ENCODE results near the gene KNDC1. TPM values are rescaled to one million over a fixed set of nuclear protein-coding genes. Genes with fewer than 3 reads are reported as not detected.

The KNDC1 gene
- polyA plus RNA-seq, 1 donor (not counting 4 experiments of a cell fraction or from before 2014, with no cell fraction given): 0.20 TPM

DNA sequence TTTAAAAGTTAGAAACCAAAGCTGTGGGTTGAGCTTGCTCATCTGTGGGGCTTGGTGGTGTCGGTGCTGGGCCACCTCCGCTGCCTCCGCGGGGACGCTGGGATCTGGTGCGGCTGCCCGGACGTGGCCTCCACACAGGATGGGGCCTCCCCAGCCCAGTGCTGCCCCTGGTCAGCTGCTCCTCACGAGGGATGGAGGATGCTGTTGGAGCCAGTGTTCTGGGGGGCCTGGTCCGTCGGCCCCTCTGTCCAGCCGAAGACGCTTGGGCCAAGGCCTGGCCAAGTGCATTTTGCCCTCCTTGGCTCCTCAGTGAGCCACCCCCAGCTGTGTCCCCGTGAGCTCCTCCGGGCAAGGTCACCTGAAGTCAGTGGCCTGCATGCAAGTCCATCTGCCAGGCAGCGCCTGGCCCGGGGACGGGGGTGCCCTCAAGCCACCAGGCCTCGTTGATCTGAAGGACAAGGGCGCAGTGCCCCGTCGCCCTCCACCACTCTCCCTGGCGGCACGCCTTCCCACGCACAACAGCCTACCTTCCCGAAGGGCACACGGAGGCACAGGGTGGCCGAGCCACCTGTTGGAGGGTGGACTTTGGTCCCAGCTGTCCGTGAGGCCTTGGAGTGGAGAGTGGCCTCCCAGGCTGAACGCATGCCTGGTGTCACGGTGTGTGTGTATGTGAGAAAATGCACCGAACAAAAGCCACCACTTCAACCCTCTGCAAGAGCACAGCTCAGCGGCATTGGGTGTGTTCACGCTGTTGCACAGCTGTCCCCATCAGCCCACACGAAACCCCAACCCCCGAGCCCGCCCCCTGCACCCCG is 27.3 kb downstream of the KNDC1 start:
- no peak for TF ChIP-seq EZH2 (IDR thresholded peaks at IDR 0.05; ENCODE audit: low read length)
- TF ChIP-seq, protein P1, sequence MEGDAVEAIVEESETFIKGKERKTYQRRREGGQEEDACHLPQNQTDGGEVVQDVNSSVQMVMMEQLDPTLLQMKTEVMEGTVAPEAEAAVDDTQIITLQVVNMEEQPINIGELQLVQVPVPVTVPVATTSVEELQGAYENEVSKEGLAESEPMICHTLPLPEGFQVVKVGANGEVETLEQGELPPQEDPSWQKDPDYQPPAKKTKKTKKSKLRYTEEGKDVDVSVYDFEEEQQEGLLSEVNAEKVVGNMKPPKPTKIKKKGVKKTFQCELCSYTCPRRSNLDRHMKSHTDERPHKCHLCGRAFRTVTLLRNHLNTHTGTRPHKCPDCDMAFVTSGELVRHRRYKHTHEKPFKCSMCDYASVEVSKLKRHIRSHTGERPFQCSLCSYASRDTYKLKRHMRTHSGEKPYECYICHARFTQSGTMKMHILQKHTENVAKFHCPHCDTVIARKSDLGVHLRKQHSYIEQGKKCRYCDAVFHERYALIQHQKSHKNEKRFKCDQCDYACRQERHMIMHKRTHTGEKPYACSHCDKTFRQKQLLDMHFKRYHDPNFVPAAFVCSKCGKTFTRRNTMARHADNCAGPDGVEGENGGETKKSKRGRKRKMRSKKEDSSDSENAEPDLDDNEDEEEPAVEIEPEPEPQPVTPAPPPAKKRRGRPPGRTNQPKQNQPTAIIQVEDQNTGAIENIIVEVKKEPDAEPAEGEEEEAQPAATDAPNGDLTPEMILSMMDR (optimal IDR thresholded peaks at IDR 0.05 in 1 of 3, IDR thresholded peaks at IDR 0.05 in 1 of 3, conservative IDR thresholded peaks at IDR 0.05 in 1 of 3; ENCODE audit: extremely low read depth in 1 of 3, insufficient read depth in 2 of 3, low read length in 3 of 3): no peak
- DNase-seq (ENCODE audit: low read depth, low spot score) (no peak), FAIRE-seq (no peak)
- dilution Hi-C loops (cut with MboI; ENCODE audit: extremely low pct_ligation_motif_present, low sequenced_read_pairs): no loop called here
- Histone ChIP-seq H3K9ac (ENCODE audit: control insufficient read depth, extremely low read depth, insufficient read depth, low read length) (no peak overlapping the region), H3K4me1 (ENCODE audit: control insufficient read depth, extremely low read depth, insufficient read depth, low read length) (no peaks in the 10 kb centered on the region), H3K4me3 (ENCODE audit: control insufficient read depth in 2 of 3, extremely low read depth in 1 of 3, insufficient read depth in 2 of 3, low read depth in 1 of 3, low read length in 3 of 3) (no peak overlapping the region), H2AFZ (ENCODE audit: control insufficient read depth, low read length) (no peak overlapping the region), H3K79me2 (ENCODE audit: control insufficient read depth, insufficient read depth, low read length) (no peaks in the 10 kb centered on the region), H3K36me3 (ENCODE audit: control insufficient read depth in 2 of 2, extremely low read depth in 1 of 2, insufficient read depth in 2 of 2, low read length in 2 of 2) (no peaks in the 10 kb centered on the region), H3K9me1 (ENCODE audit: control insufficient read depth, extremely low read depth, insufficient read depth, low read length) (no peaks in the 10 kb centered on the region), H3K4me2 (ENCODE audit: control insufficient read depth, extremely low read depth, insufficient read depth, low read depth, low read length) (no peak overlapping the region), H3K9me3 (ENCODE audit: control insufficient read depth, low read depth, low read length) (peaks cover 7% of the 10 kb centered on the region), H3K27ac (ENCODE audit: control insufficient read depth, insufficient read depth, low read length) (no peak overlapping the region), H4K20me1 (ENCODE audit: control insufficient read depth, extremely low read depth, insufficient read depth, low read length) (no peaks in the 10 kb centered on the region), H3K27me3 (ENCODE audit: control insufficient read depth, extremely low read depth, insufficient read depth, low read length) (no peaks in the 10 kb centered on the region)

DNA sequence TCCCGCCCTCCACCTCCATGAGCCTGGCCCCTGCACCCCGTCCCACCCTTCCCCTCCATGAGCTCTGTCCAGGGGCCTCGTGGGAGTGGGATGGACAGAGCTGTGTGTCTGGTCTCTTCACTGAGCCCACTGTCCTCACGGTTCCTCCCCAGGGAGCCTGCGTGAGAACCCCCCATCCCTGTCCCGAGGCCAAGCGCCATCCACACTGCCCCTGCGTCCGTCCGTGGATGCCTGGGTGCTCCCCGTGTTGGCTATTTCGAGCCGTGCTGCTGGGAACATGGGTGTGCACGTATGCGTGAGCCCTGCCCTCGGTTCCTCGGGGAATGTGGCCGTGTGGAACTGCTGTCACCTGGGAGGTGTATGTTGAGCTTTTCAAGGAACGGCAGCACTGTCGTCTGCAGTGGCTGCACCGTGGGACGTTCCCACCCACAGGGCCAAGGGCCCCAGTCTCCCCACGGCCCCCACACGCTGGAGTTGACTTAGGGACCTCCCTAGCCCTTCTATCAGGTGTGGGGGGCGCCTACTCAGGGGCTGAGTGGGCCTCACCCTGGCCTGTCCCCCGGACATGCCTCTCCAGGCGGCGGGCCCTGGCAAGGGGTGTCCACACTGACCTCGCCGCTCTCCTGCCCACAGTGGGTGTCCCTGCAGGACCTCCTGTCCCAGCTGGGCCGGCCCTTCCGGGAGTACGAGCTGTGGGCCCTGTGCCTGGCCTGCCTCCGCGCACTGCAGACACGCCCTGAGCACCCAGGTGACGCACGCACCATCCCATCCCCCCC is 28.1 kb downstream of the KNDC1 start:
- Histone ChIP-seq H3K4me2 (ENCODE audit: control insufficient read depth, extremely low read depth, insufficient read depth, low read depth, low read length) (no peak overlapping the region), H3K9ac (ENCODE audit: control insufficient read depth, extremely low read depth, insufficient read depth, low read length) (no peak overlapping the region), H3K9me3 (ENCODE audit: control insufficient read depth, low read depth, low read length) (peaks cover 7% of the 10 kb centered on the region), H3K36me3 (ENCODE audit: control insufficient read depth in 2 of 2, extremely low read depth in 1 of 2, insufficient read depth in 2 of 2, low read length in 2 of 2) (no peaks in the 10 kb centered on the region), H4K20me1 (ENCODE audit: control insufficient read depth, extremely low read depth, insufficient read depth, low read length) (no peaks in the 10 kb centered on the region), H3K9me1 (ENCODE audit: control insufficient read depth, extremely low read depth, insufficient read depth, low read length) (no peaks in the 10 kb centered on the region), H2AFZ (ENCODE audit: control insufficient read depth, low read length) (no peak overlapping the region), H3K79me2 (ENCODE audit: control insufficient read depth, insufficient read depth, low read length) (no peaks in the 10 kb centered on the region), H3K4me1 (ENCODE audit: control insufficient read depth, extremely low read depth, insufficient read depth, low read length) (no peaks in the 10 kb centered on the region), H3K27me3 (ENCODE audit: control insufficient read depth, extremely low read depth, insufficient read depth, low read length) (no peaks in the 10 kb centered on the region), H3K27ac (ENCODE audit: control insufficient read depth, insufficient read depth, low read length) (no peak overlapping the region), H3K4me3 (ENCODE audit: control insufficient read depth in 2 of 3, extremely low read depth in 1 of 3, insufficient read depth in 2 of 3, low read depth in 1 of 3, low read length in 3 of 3) (no peak overlapping the region)
- no peak for DNase-seq (ENCODE audit: low read depth, low spot score)
- FAIRE-seq: no peak
- no peak for TF ChIP-seq EZH2 (IDR thresholded peaks at IDR 0.05; ENCODE audit: low read length)
- TF ChIP-seq, protein P1 (optimal IDR thresholded peaks at IDR 0.05 in 1 of 3, IDR thresholded peaks at IDR 0.05 in 1 of 3, conservative IDR thresholded peaks at IDR 0.05 in 1 of 3; ENCODE audit: extremely low read depth in 1 of 3, insufficient read depth in 2 of 3, low read length in 3 of 3): no peak
- dilution Hi-C loops (cut with MboI; ENCODE audit: extremely low pct_ligation_motif_present, low sequenced_read_pairs): no loop called here
